HFFc6 (cell line): ENCODE measurements around the gene MYO10. TPM values are rescaled to one million over a fixed set of nuclear protein-coding genes. Genes with fewer than 3 reads are reported as not detected.
"Not testable (repeated sequence)": the region's sequence is repeated elsewhere in the genome, so short reads cannot be mapped to it uniquely, and the experiment has no call there.

Experiments
- DNase-seq: peaks from one replicate; pipeline ENCODE4 v3.0.0-alpha.2; 2018
- H3K27ac Mint-ChIP-seq: 2 replicates; pipeline ENCODE4 v1.8.0; 2020; ENCODE audit warnings: mild to moderate bottlenecking, mixed read lengths
- H3K27me3 Mint-ChIP-seq: 2 replicates; pipeline ENCODE4 v1.8.0; 2021; ENCODE audit warnings: mild to moderate bottlenecking, moderate library complexity, mixed read lengths; ENCODE audit not compliant: insufficient read depth
- H3K36me3 Mint-ChIP-seq: 2 replicates; pipeline ENCODE4 v1.8.0; 2021; ENCODE audit warnings: low read depth, mixed read lengths
- H3K4me1 Mint-ChIP-seq: 2 replicates; pipeline ENCODE4 v1.8.0; 2020; ENCODE audit warnings: low read depth, mixed read lengths
- H3K4me3 Mint-ChIP-seq: 2 replicates; pipeline ENCODE4 v1.8.0; 2020; ENCODE audit warnings: mild to moderate bottlenecking, moderate library complexity, mixed read lengths
- H3K9me3 Mint-ChIP-seq: 2 replicates; pipeline ENCODE4 v1.8.0; 2020; ENCODE audit warnings: mild to moderate bottlenecking, mixed read lengths
- CTCF ChIP-seq: fragments of 200-600 bp; sonication (generic); IDR thresholded peaks from 2 replicates; pipeline ENCODE4 v1.5.0; 2021; ENCODE audit warnings: antibody characterized with exemption, mild to moderate bottlenecking
- total RNA-seq, 6 experiments: library from RNA; stranded (reverse); fragmentation: NEBNext Ultra II Directional; extraction: Animal tissue kit (Norgen Biotek cat#: 25700); gene quantifications; 2 replicates in 1 of 6; 3 replicates in 5 of 6; pipeline ENCODE4 v1.2.3, GENCODE V29; 2021

MYO10 gene
- total RNA-seq, 6 experiments from 2014 or later, result 99.4 to 142 (median 129) TPM

- DNase-seq, result no peak
- Mint-ChIP-seq H3K4me1 (peaks cover 86% of the 10 kb centered on the region), H3K9me3 (no peaks in the 10 kb centered on the region), H3K27me3 (no peaks in the 10 kb centered on the region; the same call in 1 of the 2 replicates), H3K4me3 (no peak overlapping the region), H3K36me3 (peaks cover 15% of the 10 kb centered on the region), H3K27ac (no peak overlapping the region)
- TF ChIP-seq CTCF, result no peak
These were observed 54.8 kb downstream of the MYO10 start for GRCh38 chr5:16881251-16881650.

- no peak for TF ChIP-seq CTCF
- peaks cover 18% of the 10 kb centered on the region for H3K36me3 Mint-ChIP-seq
- no peak for DNase-seq
- H3K4me1 Mint-ChIP-seq, result peaks cover 79% of the 10 kb centered on the region
- no peaks in the 10 kb centered on the region for H3K27me3 Mint-ChIP-seq
- no peak overlapping the region for H3K4me3 Mint-ChIP-seq
- H3K9me3 Mint-ChIP-seq, result no peaks in the 10 kb centered on the region
- peak overlapping the region; percentile 39 for H3K27ac Mint-ChIP-seq
These were observed 55.5 kb downstream of the MYO10 start for GRCh38 chr5:16880547-16880946.

- DNase-seq, result no peak
- H3K27ac Mint-ChIP-seq, result 0 out of 2 replicates have a peak overlapping the region, but pooled peaks have one; percentile 7
- no peaks in the 10 kb centered on the region; the same call in 1 of the 2 replicates for H3K9me3 Mint-ChIP-seq
- H3K36me3 Mint-ChIP-seq, result peaks cover 27% of the 10 kb centered on the region
- no peak for TF ChIP-seq CTCF
- H3K4me3 Mint-ChIP-seq, result no peak overlapping the region
- no peaks in the 10 kb centered on the region; the same call in 1 of the 2 replicates for H3K27me3 Mint-ChIP-seq
- H3K4me1 Mint-ChIP-seq, result peaks cover 71% of the 10 kb centered on the region
These were observed 56.4 kb downstream of the MYO10 start for GRCh38 chr5:16879650-16880049.

GRCh38 chr5:16879191-16879590 is 56.9 kb downstream of the MYO10 start:
- no peak for TF ChIP-seq CTCF
- H3K4me1 Mint-ChIP-seq, result peaks cover 71% of the 10 kb centered on the region
- H3K27me3 Mint-ChIP-seq, result no peaks in the 10 kb centered on the region; the same call in 1 of the 2 replicates
- DNase-seq, result no peak
- H3K9me3 Mint-ChIP-seq, result no peaks in the 10 kb centered on the region; the same call in 1 of the 2 replicates
- no peak overlapping the region for H3K27ac Mint-ChIP-seq
- H3K4me3 Mint-ChIP-seq, result no peak overlapping the region
- H3K36me3 Mint-ChIP-seq, result peaks cover 31% of the 10 kb centered on the region

- Mint-ChIP-seq H3K27me3 (no peaks in the 10 kb centered on the region; the same call in 1 of the 2 replicates), H3K27ac (peak overlapping the region; percentile 28; the same call in 1 of the 2 replicates), H3K9me3 (peaks cover 5% of the 10 kb centered on the region), H3K4me3 (no peak overlapping the region), H3K4me1 (peaks cover 66% of the 10 kb centered on the region), H3K36me3 (peaks cover 37% of the 10 kb centered on the region)
- no peak for TF ChIP-seq CTCF
- no peak for DNase-seq
These were observed 58.7 kb downstream of the MYO10 start for GRCh38 chr5:16877267-16877935.

- H3K9me3 Mint-ChIP-seq, H3K27me3 Mint-ChIP-seq, DNase-seq, H3K4me3 Mint-ChIP-seq: not testable (repeated sequence)
- Mint-ChIP-seq H3K4me1 (peaks cover 66% of the 10 kb centered on the region), H3K36me3 (peaks cover 55% of the 10 kb centered on the region), H3K27ac (0 out of 2 replicates have a peak overlapping the region, but pooled peaks have one; percentile 1)
These were observed 61.7 kb downstream of the MYO10 start for GRCh38 chr5:16874424-16874823.
